ENCODE measurements around the gene HPCAL4.

DNA sequence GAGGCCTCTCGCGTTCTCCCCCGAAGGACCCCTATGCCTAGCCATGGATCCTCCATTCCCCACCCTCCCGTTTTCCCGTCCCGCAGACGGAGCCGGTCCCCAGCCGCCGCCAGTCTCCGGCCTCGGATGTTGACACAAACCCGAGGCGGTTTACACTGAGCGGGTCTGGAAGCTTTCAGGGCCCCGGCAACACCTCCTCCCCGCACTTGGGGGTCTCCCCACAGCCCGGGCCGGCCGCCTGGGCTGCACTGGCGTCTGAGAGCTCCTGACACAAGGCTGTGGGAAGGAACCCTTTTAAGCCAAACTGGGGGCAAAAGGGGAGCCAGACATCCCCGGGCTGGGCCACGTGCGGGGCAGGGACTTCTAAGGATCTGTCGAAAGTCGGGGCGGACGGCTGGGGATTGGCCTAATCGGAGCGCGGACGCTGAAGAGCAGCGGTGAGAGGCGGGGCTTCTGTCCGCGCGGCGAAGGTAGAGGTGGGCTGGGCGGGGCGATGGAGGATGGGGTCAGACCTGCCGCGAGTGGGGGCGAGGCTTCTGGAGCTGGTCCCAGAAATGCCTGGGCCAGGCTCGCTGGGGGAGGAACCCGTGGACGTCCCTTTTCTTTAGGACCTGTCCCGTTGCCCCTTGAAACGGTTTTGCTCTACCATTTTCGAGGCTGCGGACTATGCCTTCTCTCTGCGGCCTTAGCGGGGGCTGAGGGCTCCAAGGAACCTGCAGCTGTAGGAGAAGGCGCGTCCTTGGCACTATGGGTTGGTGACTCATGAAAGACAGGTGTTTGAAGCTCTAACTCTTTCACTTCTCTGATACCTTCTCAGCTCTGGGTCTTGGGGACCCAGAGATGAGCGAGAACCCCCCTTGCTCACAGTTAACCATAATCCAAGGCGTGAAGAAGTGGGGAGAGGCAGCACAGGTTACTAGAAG, 1.2 kb upstream of the HPCAL4 start:
- TF ChIP-seq CTCF (IDR thresholded peaks at IDR 0.05) (no peak), EP300 (IDR thresholded peaks at IDR 0.05) (no peak), POLR2A (IDR thresholded peaks at IDR 0.05; ENCODE audit: low read depth) (no peak)

All from esophagus muscularis mucosa (tissue), 4 donors.